ENCODE results near the gene DLGAP4. TPM values are rescaled to one million over a fixed set of nuclear protein-coding genes. Genes with fewer than 3 reads are reported as not detected.
"Not testable (repeated sequence)": the region's sequence is repeated elsewhere in the genome, so short reads cannot be mapped to it uniquely, and the experiment has no call there.

DLGAP4 gene
- total RNA-seq, 1 experiment from 2014 or later = 19.2 TPM

DNA sequence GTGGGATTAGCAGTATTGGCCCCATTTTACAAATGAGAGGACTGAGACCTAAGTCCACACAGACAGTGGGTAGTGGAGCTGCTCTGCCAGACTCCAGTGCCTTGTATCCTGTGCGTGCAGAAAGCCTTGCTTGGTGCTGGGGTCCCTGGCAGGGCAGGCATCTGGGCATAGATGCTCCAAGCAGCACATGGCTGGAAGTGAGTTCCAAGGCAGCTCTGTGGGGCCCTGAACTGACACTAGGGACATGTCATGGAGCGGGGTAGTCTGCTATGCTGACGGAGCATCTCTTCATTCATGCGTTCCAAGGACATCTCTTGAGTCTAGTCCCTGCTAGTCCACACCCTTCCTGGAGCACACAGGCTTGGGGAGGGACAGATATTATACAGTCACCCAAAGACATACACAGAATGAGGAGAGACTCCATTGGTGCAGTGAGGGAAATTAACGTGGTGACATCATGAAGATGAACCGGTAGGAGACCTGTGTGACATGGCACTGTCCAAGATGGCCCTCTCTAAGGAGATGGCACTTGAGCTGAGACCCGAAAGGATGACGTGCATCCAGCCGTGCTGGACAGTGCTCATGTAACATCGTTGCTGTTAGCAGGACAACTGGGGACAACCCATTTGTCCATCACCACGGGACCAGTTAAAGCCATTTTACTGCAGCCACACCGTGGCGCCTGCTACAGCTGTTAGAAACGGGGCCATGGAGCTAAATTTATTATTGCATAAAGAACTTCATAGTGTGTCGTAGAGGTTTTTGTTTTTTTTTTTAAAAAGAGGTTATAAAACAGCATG, 65.1 kb downstream of the DLGAP4 start:
- Histone ChIP-seq H3K36me3 (no peaks in the 10 kb centered on the region), H3K9me3 (replicated peaks) (no peaks in the 10 kb centered on the region), H3K27me3 (replicated peaks) (peaks cover 40% of the 10 kb centered on the region), H3K4me1 (replicated peaks) (no peaks in the 10 kb centered on the region), H3K27ac (no peak overlapping the region), H3K4me3 (no peak overlapping the region)
- no peak for DNase-seq (ENCODE audit: low read depth in 1 of 2, low spot score in 2 of 2)

- no peak for DNase-seq (ENCODE audit: low read depth in 1 of 2, low spot score in 2 of 2)
- no peaks in the 10 kb centered on the region for H3K4me1 ChIP-seq (replicated peaks)
- no peak overlapping the region for H3K27ac ChIP-seq
- peaks cover 30% of the 10 kb centered on the region for H3K27me3 ChIP-seq (replicated peaks)
- H3K4me3 ChIP-seq = no peak overlapping the region
- H3K36me3 ChIP-seq = no peaks in the 10 kb centered on the region
- no peaks in the 10 kb centered on the region for H3K9me3 ChIP-seq (replicated peaks)
These were observed 66.5 kb downstream of the DLGAP4 start for GRCh38 chr20:36372666-36373065.

- Histone ChIP-seq H3K9me3 (replicated peaks) (no peaks in the 10 kb centered on the region), H3K4me1 (replicated peaks) (no peaks in the 10 kb centered on the region), H3K27ac (no peak overlapping the region), H3K4me3 (no peak overlapping the region), H3K36me3 (no peaks in the 10 kb centered on the region), H3K27me3 (replicated peaks) (peaks cover 28% of the 10 kb centered on the region)
- no peak for DNase-seq (ENCODE audit: low read depth in 1 of 2, low spot score in 2 of 2)
These were observed 67.0 kb downstream of the DLGAP4 start for GRCh38 chr20:36373089-36373488.

DNA sequence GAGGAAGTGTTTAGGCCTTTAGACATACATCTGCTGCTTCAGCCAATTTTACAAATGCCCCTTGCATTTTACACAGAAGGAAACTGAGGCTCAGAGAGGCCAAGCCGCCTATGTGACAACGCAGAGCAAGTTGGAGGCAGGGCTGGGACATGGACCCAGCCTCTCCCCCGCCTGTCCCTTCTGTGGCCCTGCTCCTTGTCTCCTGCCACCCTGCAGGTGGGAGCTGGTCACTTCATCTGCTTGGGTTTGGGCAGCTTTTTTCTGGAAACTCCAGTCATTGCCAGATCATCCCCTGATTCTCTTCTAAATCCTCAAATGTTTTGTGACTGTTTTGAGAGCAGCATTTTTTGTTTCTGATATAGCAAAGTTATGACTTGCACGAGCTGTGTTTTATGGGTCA, 68.9 kb downstream of the DLGAP4 start:
- DNase-seq (ENCODE audit: low read depth in 1 of 2, low spot score in 2 of 2) = no peak
- no peak overlapping the region for H3K27ac ChIP-seq
- no peaks in the 10 kb centered on the region for H3K9me3 ChIP-seq (replicated peaks)
- no peak overlapping the region for H3K4me3 ChIP-seq
- H3K36me3 ChIP-seq = no peaks in the 10 kb centered on the region
- no peaks in the 10 kb centered on the region for H3K4me1 ChIP-seq (replicated peaks)
- H3K27me3 ChIP-seq (replicated peaks) = peaks cover 20% of the 10 kb centered on the region

- no peak for DNase-seq (ENCODE audit: low read depth in 1 of 2, low spot score in 2 of 2)
- no peak overlapping the region for H3K27ac ChIP-seq
- no peaks in the 10 kb centered on the region for H3K9me3 ChIP-seq (replicated peaks)
- no peaks in the 10 kb centered on the region for H3K36me3 ChIP-seq
- no peak overlapping the region for H3K4me3 ChIP-seq
- H3K4me1 ChIP-seq (replicated peaks) = no peaks in the 10 kb centered on the region
- peaks cover 18% of the 10 kb centered on the region for H3K27me3 ChIP-seq (replicated peaks)
These were observed 71.5 kb downstream of the DLGAP4 start for GRCh38 chr20:36377348-36378326.

DNA sequence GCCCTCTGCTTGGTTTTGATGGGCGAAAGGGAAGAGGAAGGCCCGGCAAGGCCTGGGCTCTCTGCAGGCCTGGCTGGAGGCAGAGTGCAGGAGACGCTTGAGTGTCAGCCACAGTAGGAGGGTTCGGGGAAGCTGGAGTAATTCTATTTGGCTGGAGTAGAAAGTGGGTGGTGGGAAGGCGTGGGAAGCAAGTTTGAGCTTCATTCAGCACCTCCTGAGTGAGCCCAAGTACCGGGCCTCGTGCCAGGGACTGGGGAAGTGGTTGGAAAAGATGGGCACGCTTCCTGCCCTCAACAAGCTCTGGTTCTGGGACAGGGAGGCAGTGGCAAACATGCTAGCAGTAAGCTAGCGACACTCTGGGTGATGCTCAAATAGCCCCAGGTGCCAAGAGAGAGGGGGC, 72.5 kb downstream of the DLGAP4 start:
- Histone ChIP-seq H3K27ac (no peak overlapping the region), H3K4me1 (replicated peaks) (no peaks in the 10 kb centered on the region), H3K36me3 (no peaks in the 10 kb centered on the region), H3K27me3 (replicated peaks) (peaks cover 9% of the 10 kb centered on the region), H3K4me3 (no peak overlapping the region), H3K9me3 (replicated peaks) (no peaks in the 10 kb centered on the region)
- no peak for DNase-seq (ENCODE audit: low read depth in 1 of 2, low spot score in 2 of 2)

GRCh38 chr20:36379914-36380313, 73.8 kb downstream of the DLGAP4 start:
- not testable (repeated sequence) for H3K9me3 ChIP-seq (replicated peaks); H3K36me3 ChIP-seq; DNase-seq (ENCODE audit: low read depth in 1 of 2, low spot score in 2 of 2); H3K27me3 ChIP-seq (replicated peaks); H3K27ac ChIP-seq; H3K4me3 ChIP-seq; H3K4me1 ChIP-seq (replicated peaks)

DNA sequence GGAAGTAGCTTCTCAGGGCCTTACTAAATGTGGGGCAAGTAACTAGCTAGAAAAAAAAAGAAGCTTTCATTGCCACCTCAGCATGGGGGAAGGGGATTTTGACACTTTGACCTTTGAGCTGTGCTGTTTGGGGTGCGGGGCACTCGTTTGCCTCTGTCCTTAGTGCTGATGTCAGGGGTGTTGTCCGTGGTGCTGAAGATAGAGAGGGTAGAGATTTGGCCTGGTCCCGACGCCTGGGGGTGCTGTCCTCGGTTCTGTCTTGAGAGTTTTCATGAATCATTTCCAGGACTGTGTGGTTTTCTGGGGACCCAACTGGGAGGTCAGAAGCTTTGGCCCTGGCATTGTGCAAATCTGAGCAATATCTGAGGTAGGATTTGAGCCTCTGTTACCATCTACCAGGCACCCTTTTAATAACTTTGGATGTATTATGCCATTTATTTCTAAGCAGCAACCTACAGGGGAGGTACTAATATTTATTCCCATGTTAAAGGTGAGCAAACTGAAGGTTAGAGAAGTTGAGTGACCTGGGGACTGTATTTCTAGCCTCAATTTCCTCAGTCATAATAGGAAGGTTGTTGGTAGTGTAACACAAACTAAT, 78.0 kb downstream of the DLGAP4 start:
- Histone ChIP-seq H3K36me3 (no peaks in the 10 kb centered on the region), H3K27me3 (replicated peaks) (peaks cover 19% of the 10 kb centered on the region), H3K4me3 (no peak overlapping the region), H3K27ac (no peak overlapping the region), H3K4me1 (replicated peaks) (no peaks in the 10 kb centered on the region), H3K9me3 (replicated peaks) (no peaks in the 10 kb centered on the region)
- DNase-seq (ENCODE audit: low read depth in 1 of 2, low spot score in 2 of 2) = peak in 1 of 2 experiments; percentile 15

GRCh38 chr20:36385503-36385902, 79.4 kb downstream of the DLGAP4 start:
- H3K9me3 ChIP-seq (replicated peaks) = no peaks in the 10 kb centered on the region
- H3K27me3 ChIP-seq (replicated peaks) = peaks cover 26% of the 10 kb centered on the region
- no peak overlapping the region for H3K27ac ChIP-seq
- no peaks in the 10 kb centered on the region for H3K36me3 ChIP-seq
- no peak overlapping the region for H3K4me3 ChIP-seq
- DNase-seq (ENCODE audit: low read depth in 1 of 2, low spot score in 2 of 2) = no peak
- no peaks in the 10 kb centered on the region for H3K4me1 ChIP-seq (replicated peaks)

DNA sequence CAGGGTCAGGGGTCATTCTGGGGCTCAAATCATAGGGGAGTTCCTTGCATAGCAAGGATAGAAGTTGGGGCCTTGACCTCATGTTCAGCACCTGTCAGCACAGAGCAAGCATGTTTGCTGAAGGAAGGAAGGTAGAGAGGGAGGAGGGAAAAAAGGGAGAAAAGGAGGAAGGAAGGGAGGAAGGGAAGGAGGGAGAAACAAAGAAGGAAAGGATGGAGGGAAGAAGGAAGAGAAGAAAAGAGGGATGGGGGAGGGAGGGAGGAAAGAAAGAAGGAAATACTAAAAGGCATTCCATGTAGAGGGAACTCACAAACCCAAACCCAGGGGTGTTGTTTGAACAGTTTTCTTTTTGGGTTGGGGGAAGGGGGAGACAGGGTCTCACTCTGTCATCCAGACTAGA, 80.1 kb downstream of the DLGAP4 start:
- Histone ChIP-seq H3K27ac (no peak overlapping the region), H3K27me3 (replicated peaks) (peaks cover 26% of the 10 kb centered on the region), H3K4me3 (no peak overlapping the region), H3K36me3 (no peaks in the 10 kb centered on the region), H3K4me1 (replicated peaks) (0 out of 2 replicates have a peak, but pooled peaks cover 2% of the 10 kb centered on the region), H3K9me3 (replicated peaks) (no peaks in the 10 kb centered on the region)
- no peak for DNase-seq (ENCODE audit: low read depth in 1 of 2, low spot score in 2 of 2)

- no peak for DNase-seq (ENCODE audit: low read depth in 1 of 2, low spot score in 2 of 2)
- no peaks in the 10 kb centered on the region for H3K36me3 ChIP-seq
- no peak overlapping the region for H3K27ac ChIP-seq
- H3K4me1 ChIP-seq (replicated peaks) = 0 out of 2 replicates have a peak, but pooled peaks cover 3% of the 10 kb centered on the region
- H3K9me3 ChIP-seq (replicated peaks) = no peaks in the 10 kb centered on the region
- peaks cover 33% of the 10 kb centered on the region for H3K27me3 ChIP-seq (replicated peaks)
- no peak overlapping the region for H3K4me3 ChIP-seq
These were observed 84.1 kb downstream of the DLGAP4 start for GRCh38 chr20:36390269-36390668.

GRCh38 chr20:36390719-36391415, 84.7 kb downstream of the DLGAP4 start:
- 0 out of 2 replicates have a peak, but pooled peaks cover 3% of the 10 kb centered on the region for H3K4me1 ChIP-seq (replicated peaks)
- H3K36me3 ChIP-seq = no peaks in the 10 kb centered on the region
- no peak overlapping the region for H3K4me3 ChIP-seq
- H3K27ac ChIP-seq = no peak overlapping the region
- H3K9me3 ChIP-seq (replicated peaks) = no peaks in the 10 kb centered on the region
- DNase-seq (ENCODE audit: low read depth in 1 of 2, low spot score in 2 of 2) = no peak
- H3K27me3 ChIP-seq (replicated peaks) = peaks cover 33% of the 10 kb centered on the region

- peaks cover 33% of the 10 kb centered on the region for H3K27me3 ChIP-seq (replicated peaks)
- H3K9me3 ChIP-seq (replicated peaks) = no peaks in the 10 kb centered on the region
- H3K4me1 ChIP-seq (replicated peaks) = 0 out of 2 replicates have a peak, but pooled peaks cover 3% of the 10 kb centered on the region
- H3K36me3 ChIP-seq = no peaks in the 10 kb centered on the region
- DNase-seq (ENCODE audit: low read depth in 1 of 2, low spot score in 2 of 2) = no peak
- H3K4me3 ChIP-seq = no peak overlapping the region
- no peak overlapping the region for H3K27ac ChIP-seq
These were observed 85.3 kb downstream of the DLGAP4 start for GRCh38 chr20:36391456-36391855.
